Smooth muscle cell of bladder (primary cell): ENCODE results near the gene MRPS15. TPM values are rescaled to one million over a fixed set of nuclear protein-coding genes. Genes with fewer than 3 reads are reported as not detected.

Experiments used
- total RNA-seq: library from RNA; depleted of rRNA; stranded (reverse); fragments of >200 nt; gene quantifications from 2 replicates; pipeline ENCODE4 v1.2.3, GENCODE V29; 2014

Gene MRPS15
- total RNA-seq: 74.3 and 75.0 TPM in 2 replicates

DNA sequence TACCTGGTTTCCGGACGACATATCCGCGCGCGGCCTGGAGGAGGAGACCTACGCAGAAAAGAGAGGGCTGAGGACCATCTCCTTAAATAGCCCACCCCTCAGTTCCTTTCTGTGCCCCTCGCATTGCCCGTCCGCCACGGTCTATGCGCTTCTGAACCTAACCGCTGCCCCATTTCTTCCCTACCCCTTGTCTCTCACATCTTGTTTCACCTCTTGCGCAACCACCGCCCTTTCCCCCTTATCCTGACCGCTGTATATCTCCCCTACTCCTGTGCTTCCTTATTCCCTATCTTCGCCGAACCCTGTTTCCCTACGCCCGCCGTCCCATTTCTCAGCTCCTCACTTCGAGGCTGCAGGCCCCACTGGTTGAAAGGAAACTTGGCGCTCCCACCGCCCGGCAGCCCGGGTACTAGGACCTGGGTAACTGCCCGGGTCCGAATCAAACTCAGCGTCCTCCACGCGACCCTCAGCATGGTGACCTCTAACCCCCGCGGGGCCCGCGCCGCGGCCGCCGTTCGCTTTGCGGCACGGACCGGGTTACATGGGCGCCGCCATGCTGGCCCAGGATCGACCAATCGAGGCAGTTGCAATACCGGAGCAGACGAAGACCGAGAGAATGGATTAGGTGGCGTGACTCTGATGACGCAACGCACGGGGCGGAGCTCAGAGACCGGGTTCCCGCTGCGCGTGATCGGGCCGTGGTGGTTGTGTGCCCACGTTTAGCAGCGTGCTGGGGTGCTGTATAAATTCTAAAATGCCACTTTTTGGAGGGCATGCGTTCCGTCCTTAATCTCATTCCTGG is at the start of gene MRPS15:
TSS of gene MRPS15 (minus strand) at position 582 of the 802 bp plus-strand sequence. CDS start at position 473, 109 bp downstream.

GRCh38 chr1:36482724-36483388 is 18.7 kb upstream of the MRPS15 start, which contains the start of gene CSF3R:
Gene CSF3R (minus strand): TSS chr1:36482913. CDS start chr1:36479496, 3,417 bp downstream.

GRCh38 chr1:36450270-36450918 is 13.8 kb downstream of the MRPS15 start, which contains the start of gene OSCP1:
Gene OSCP1 (minus strand): TSS chr1:36450451. CDS start chr1:36450369, 82 bp downstream.

Other genes starting within 250 kb of the MRPS15 start
- gene THRAP3, start 239.9 kb downstream of the MRPS15 start, total RNA-seq: 68.1 and 83.3 TPM in 2 replicates
- gene SH3D21, start 158.0 kb downstream of the MRPS15 start, total RNA-seq: 1.8 and 5.0 TPM in 2 replicates
- 116 and 133 TPM in 2 replicates for gene EVA1B, start 140.7 kb downstream of the MRPS15 start, total RNA-seq
- 9.0 and 12.6 TPM in 2 replicates for gene STK40, start 78.5 kb downstream of the MRPS15 start, total RNA-seq
- gene LSM10, start 66.5 kb downstream of the MRPS15 start, total RNA-seq: 6.5 and 10.4 TPM in 2 replicates
- gene OSCP1, start 13.9 kb downstream of the MRPS15 start, total RNA-seq: 12.4 and 12.8 TPM in 2 replicates
- 0.09 and 0.28 TPM in 2 replicates for gene CSF3R, start 18.5 kb upstream of the MRPS15 start, total RNA-seq